CD4-positive, alpha-beta T cell treated with Interleukin-2 at 100 ng/mL for 4 hours (primary cell): ENCODE measurements around the gene CAPN13.

Experiments used
- DNase-seq: peaks from one replicate; pipeline ENCODE4 v3.0.0-alpha.2; 2020; ENCODE audit warnings: low spot score

CAPN13 gene

GRCh38 chr2:30807249-30807648 lies at the start of gene CAPN13:
CAPN13 (minus strand) TSS chr2:30807446; CDS start chr2:30787325, 20,121 bp downstream.
- DNase-seq = no peak

- DNase-seq = no peak
These were observed 40.6 kb upstream of the CAPN13 start for GRCh38 chr2:30847841-30848240.

- no peak for DNase-seq
These were observed 40.1 kb upstream of the CAPN13 start for GRCh38 chr2:30847329-30847728.

DNA sequence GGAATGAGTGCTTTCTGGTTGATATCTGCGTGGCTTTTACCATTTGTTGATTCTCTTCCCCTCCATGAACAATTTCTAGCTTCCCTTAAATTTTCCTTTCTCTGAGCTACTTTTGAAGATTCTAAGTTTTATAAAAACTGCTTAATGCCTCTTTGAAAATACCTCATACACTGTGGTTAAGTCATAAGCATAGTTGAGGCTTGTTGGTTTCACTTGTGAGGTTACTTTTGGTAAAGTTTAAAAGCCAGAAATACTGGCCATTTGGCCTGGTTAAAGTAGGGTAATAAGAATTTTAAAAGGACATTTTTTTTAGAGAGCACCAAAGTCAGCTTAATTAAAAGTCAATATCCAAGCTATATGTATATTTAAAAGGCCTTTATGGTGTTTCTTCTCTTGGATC lies 21.3 kb upstream of the CAPN13 start:
- DNase-seq = no peak

DNA sequence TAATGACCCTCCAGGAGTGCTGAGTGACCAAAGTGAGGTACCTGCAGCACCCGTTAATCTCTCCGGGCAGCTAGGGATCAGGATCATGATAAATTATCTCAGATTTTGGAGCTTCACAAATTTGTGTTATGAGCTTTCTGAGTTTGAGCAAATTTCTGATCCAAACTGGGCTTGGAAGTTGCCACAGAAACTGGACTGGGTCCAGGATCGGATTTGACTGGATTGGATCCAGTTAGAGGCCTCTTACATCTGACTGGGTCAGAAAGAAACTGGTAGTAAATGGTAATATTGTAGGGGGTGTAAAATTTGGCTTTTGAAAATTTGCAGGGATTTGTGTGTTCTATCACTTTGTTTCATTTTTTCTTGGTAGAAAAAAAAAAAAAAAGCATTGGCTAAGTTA lies 19.7 kb upstream of the CAPN13 start:
- DNase-seq = no peak

DNA sequence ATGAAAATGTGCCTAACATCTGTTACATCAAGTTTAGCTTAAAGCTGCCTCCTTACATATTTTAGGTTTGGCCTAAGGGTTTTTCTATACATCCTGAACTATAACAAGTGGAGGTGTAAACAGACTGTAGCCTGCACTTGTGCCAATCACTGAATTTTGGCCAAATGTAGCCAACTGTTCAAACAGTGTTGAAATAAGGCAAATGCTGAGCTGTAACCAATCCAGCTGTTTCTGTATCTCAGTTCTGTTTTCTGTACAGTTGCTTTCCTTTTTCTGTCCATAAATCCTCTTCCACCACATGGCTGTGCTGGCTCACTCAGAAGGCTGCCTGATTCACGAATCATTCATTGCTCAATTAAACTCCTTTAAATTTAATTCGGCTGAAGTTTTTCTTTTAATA lies 19.2 kb upstream of the CAPN13 start:
- DNase-seq = no peak

DNA sequence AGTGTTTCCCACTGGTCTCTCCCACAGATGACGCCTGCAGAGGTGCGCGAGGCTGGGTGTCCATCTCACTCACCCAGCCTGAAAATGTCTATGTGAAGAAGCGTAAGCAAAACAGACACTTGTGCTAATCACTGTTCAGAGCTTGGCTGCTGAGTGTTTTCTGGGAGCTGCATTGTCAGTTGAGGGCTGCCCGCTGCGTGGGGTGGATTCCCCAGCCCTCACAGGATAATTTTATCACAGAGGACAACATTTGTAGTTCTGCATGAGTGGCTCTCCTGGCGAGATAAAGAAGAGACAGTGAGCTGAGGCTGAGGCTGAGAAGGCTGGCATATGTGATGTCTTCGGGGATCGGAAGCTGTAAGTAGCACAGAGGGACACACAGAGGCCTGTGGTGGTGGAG lies 16.2 kb upstream of the CAPN13 start:
- no peak for DNase-seq

- no peak for DNase-seq
These were observed 14.7 kb upstream of the CAPN13 start for GRCh38 chr2:30821960-30822359.

DNA sequence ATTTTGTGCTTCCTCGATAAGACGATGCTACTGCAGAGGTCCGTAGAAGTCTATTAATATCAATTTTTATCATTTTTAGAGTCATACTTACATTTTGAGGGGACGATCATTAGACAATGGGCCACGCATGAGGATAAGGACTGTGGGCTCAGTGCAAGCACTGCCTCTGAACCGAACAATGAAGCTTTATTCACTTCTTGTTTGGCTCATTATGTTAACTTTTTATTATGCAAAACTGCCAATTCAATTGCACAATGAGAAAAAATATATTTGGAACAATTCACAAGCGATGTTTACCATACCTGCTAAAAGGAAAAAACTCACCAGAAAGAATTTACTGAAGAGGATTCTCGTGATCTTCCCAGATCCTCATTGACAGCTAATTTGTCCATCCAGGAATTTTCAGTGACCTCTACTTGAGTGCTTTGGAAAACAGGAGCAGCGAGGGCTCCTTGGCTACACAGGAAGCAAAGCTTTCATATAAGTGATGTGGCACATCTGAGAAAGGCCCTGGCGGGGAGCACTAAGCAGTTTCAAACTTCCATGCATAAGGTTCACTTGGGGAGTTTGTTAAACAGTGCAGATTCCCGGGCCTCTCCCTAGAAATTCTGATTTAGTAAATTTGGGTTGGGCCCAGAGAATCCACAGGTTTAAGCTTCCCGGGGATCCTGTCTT lies 13.3 kb upstream of the CAPN13 start:
- no peak for DNase-seq

- DNase-seq = no peak
These were observed 2.7 kb upstream of the CAPN13 start for GRCh38 chr2:30809938-30810337.

GRCh38 chr2:30808695-30809094 lies 1.4 kb upstream of the CAPN13 start:
- no peak for DNase-seq

DNA sequence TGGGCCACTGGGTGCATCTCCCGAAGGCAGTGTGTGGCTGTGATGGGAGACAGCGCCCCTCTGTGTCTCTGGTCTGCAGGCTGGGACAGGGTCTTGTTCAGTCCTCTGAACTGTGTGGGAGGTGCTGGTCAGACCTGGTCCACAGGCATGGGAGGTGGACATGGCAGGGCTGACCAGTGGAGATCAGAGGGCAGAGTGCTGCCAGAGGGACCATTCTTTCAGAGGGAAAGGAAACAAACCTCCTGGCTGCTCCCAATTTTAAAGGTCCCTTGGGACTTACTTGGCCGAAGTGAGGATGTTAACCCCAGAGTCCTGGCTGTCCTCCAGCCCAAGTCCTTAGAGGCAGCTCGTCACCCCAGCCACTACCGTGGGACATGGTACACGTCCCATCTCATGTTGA lies 4.0 kb downstream of the CAPN13 start:
- DNase-seq = no peak

DNA sequence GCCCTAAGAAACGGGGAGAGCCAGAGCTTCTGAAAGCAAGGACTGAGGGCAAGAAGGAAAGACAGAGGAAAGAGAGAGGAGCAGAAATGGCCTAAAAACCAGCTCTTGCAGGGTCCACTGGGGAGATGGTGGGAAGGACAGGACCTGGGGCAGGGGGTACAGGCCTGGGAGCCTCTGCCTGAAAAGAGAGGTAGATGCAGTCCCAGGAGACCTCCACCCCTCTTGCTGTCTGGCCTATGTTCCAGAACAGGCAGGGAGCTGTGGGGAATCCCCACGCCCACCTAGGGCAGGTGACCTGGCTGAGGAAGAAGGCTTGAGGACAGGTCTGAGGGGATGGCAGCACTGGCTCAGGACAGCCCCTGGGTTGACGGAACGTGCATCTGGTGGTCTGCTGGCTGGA lies 4.6 kb downstream of the CAPN13 start:
- DNase-seq = no peak

DNA sequence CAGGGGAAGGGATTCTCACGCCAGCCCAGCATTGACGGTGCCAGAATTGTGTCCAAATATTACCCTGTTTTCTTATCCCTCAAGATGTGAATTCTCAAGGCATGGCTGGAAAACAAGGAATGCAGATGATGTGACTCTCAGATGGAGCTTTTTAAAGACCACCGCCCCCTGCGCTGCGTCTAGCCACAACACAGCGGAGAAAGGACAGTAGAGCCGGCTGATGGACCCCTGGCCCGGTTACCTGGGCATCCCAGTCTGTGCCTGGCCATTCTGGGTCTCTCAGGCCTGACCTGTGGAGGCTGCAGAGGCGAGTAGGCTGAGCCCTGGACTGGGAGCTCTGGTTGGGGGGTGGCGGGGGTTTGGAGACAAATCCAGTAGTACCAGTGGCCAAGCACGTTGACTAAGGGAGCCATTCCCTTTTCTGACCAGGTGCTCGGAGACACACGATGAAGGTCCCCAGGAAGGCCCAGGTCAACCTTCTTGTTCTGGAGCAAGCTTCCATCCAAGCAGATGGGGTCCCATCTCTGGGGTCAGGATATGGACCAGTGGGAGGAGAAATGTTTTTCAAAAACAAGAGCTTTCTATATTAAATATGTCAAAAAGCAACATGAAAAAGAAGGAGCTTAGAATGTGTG lies 5.3 kb downstream of the CAPN13 start:
- no peak for DNase-seq

- DNase-seq = no peak
These were observed 7.1 kb downstream of the CAPN13 start for GRCh38 chr2:30800159-30800558.

DNA sequence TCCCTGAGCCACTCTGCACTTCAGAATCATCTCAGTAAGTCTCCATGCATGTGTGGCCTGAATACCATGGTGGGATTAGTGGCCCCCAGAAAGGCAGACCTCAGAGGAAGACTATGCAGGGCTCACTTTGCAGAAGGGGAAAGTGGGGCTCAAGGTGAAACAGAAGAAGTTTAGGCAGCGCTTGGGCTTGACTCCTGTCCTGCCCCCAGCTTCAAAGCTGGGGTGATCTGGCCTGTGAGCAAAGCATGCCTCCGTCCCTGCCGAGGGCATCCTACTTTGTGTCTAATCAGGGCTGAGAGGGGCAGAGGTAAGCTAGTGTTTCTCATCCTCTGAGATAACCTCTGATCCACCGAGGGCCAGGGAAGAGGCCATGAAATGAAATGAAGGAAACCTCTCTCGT lies 7.9 kb downstream of the CAPN13 start:
- no peak for DNase-seq

GRCh38 chr2:30798536-30798991 lies 8.7 kb downstream of the CAPN13 start:
- no peak for DNase-seq

GRCh38 chr2:30797381-30798015 lies 9.7 kb downstream of the CAPN13 start:
- DNase-seq = no peak

DNA sequence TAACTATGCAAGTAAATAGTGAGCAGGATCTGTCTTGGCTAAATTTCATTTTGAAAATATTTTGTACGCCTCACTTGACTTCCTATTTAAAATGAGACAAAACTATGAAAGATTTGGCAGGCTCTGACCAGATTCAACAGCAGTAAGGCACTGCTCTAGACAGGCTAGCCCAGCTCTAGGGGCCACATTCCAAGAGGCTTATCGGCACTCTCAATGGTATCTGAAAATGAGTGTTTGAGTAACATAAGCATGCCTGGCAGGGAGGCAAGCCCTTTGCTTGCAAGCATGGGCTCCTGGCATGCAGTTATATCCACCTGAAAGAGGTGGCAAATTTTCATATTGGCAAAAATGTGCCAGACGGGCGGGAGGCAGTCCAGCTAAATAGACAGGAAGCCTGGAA lies 10.5 kb downstream of the CAPN13 start:
- no peak for DNase-seq

DNA sequence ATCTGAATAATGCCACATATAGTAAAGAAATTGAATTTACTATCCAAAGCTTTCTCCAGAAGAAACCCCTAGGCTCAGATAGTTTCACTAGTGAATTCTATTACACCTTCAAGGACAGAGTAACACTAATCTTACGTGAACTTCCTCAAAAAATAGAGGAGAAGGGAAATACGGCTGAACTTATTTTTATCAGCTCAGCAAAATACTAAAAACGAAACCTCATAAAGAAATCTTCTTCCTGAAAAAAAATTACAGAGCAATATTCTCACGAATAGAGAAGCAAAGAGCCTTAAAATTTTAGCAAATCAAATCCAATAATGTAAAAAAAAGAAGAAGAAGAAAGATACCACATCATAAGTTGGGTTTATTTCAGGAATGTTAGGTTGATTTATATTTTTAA lies 14.7 kb downstream of the CAPN13 start:
- DNase-seq = no peak

DNA sequence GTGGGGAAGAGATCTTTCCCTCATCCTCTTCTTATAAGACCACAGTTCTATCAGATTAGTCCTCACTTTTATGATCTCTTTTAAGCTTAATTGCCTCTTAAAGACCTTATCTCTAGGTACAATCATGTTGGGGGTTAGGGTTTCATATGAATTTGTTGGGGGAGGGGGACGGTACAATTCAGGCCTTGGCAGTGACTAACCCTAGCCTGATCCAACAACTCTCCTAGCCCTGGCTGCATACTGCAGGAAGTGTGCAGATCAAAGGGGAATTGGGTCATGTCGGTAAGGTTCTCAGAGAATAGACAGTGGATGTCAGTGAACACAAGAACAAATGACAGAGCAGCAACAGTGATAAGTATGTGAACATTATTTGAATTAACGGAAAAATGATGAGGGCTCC lies 16.4 kb downstream of the CAPN13 start:
- no peak for DNase-seq

DNA sequence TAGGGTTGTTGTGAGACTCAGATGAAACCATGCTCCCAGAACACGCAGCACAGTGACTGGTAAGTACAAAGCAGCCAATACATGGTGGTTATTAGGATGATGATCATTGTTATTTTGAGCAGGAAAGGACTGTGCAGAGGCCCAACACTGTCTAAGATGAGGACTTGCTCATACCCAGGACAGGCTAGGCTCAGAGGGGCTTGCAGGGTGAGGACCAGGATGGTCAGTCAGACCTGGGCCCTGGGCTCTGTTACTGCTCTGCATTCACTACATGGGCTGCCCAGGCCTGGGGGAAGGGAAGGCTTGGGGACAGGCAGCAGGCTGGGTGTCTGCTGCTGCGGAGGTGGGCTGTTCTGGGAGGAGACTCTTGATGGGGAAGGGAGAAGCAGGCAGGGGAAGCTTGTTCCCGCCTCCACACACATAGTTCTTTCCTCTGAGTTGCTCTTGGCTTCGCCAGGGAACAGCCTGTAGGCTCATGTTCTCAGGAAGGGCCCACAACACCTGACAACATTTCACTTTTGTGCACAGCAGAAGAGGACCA lies 17.5 kb downstream of the CAPN13 start:
- DNase-seq = no peak
